ENCODE measurements around the gene C2CD2L.

DNA sequence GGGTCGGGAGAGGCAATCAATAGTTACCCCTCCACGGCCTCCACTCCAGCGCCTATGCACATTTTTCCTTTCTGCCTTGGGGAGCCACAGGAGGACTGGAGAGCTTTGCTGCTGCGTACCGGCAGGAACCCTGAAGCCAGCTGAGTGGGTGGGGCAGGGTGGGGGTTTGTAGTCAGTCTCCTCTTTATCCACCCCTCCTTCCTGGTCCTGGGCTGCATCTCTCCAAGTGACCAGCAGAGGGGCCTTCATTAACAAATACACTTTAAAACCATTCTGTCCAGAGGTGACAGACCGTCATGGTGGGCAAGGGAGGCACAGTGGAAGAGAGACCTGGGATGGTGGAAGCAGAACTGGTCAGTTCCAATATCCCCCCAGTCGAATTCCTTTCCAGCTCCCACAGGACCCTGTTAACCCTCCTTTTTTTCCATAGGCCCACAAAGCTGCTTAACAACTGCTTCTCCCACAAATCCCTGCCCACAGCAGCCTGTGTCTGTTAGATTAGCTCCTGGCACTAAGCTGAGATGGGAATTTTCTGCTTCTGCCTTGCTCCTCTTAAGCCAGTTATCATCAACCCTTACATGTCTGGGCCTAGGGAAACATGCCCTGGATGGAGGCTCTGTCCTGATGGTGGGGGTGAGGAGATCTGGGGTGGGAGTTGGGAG, 37.8 kb downstream of the C2CD2L start:
- TF ChIP-seq, protein P1, sequence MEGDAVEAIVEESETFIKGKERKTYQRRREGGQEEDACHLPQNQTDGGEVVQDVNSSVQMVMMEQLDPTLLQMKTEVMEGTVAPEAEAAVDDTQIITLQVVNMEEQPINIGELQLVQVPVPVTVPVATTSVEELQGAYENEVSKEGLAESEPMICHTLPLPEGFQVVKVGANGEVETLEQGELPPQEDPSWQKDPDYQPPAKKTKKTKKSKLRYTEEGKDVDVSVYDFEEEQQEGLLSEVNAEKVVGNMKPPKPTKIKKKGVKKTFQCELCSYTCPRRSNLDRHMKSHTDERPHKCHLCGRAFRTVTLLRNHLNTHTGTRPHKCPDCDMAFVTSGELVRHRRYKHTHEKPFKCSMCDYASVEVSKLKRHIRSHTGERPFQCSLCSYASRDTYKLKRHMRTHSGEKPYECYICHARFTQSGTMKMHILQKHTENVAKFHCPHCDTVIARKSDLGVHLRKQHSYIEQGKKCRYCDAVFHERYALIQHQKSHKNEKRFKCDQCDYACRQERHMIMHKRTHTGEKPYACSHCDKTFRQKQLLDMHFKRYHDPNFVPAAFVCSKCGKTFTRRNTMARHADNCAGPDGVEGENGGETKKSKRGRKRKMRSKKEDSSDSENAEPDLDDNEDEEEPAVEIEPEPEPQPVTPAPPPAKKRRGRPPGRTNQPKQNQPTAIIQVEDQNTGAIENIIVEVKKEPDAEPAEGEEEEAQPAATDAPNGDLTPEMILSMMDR (IDR thresholded peaks at IDR 0.05; ENCODE audit: low read depth, low read length, missing input control): peak; percentile 66
- TF ChIP-seq RXRA (IDR thresholded peaks at IDR 0.05) (no peak), JUND (IDR thresholded peaks at IDR 0.05) (no peak), TAF1 (conservative IDR thresholded peaks at IDR 0.05) (no peak), NR2F2 (IDR thresholded peaks at IDR 0.05) (no peak)
- TF ChIP-seq, protein P2, sequence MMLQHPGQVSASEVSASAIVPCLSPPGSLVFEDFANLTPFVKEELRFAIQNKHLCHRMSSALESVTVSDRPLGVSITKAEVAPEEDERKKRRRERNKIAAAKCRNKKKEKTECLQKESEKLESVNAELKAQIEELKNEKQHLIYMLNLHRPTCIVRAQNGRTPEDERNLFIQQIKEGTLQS (IDR thresholded peaks at IDR 0.05): no peak
- TF ChIP-seq, protein P3, sequence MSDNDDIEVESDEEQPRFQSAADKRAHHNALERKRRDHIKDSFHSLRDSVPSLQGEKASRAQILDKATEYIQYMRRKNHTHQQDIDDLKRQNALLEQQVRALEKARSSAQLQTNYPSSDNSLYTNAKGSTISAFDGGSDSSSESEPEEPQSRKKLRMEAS (IDR thresholded peaks at IDR 0.05): no peak

Data from liver (tissue), 3 donors.